Pancreas (tissue), 10 donors: ENCODE measurements around the gene SCN2A. TPM values are rescaled to one million over a fixed set of nuclear protein-coding genes. Genes with fewer than 3 reads are reported as not detected.

Source experiments
- ATAC-seq, 4 donors: fragments of 200-7000 bp; cut with Tn5 transposase; one replicate each; pipeline versions ENCODE4 v1.8.0 to v1.9.1; 2020; ENCODE audit warnings: mild to moderate bottlenecking in 4 of 4, moderate library complexity in 4 of 4
- DNase-seq, 6 donors: peaks; one replicate each; pipeline ENCODE4 v3.0.0-alpha.2; 2020
- FAIRE-seq: peaks from 2 replicates; lab custom pipeline; 2012; peaks lifted over from hg19 to GRCh38; lab: Jason Lieb, UNC
- H3K27ac ChIP-seq, 4 donors: fragments of 200-600 bp; sonication (generic); 1 replicate in 3 of 4; 2 replicates in 1 of 4; pipeline versions ENCODE4 v1.5.0 to v1.8.0; 2020
- H3K27me3 ChIP-seq, 4 donors: fragments of 200-600 bp; one replicate each; pipeline ENCODE4 v1.8.0; 2021
- H3K36me3 ChIP-seq, 3 donors: fragments of 200-600 bp; sonication (generic) in 1 of 3; one replicate each; pipeline versions ENCODE4 v1.5.0 to v1.8.0; 2020 to 2021
- H3K4me1 ChIP-seq, 3 donors: fragments of 200-600 bp; one replicate each; pipeline ENCODE4 v1.8.0; 2021
- H3K4me3 ChIP-seq, 4 donors: fragments of 200-600 bp; sonication (generic) in 2 of 4; one replicate each; pipeline versions ENCODE4 v1.5.0 to v1.8.0; 2020 to 2021
- H3K9me3 ChIP-seq, 4 donors: fragments of 200-600 bp; one replicate each; pipeline ENCODE4 v1.8.0; 2021
- CTCF ChIP-seq, 4 donors: fragments of 200-600 bp; sonication (generic) in 3 of 4; IDR thresholded peaks; one replicate each; pipeline versions ENCODE4 v1.5.0 to v1.8.0; 2021; ENCODE audit warnings: antibody characterized with exemption in 4 of 4
- WGBS, 2 donors: extraction: QIAGEN DNeasy Blood & Tissue Kit; methylation state at CpG; one replicate each; pipeline ENCODE4 v1.1.7; 2013; 5-methylcytosine and 5-hydroxymethylcytosine counted together
- intact Hi-C, 3 donors: fragments of 100-400 bp; cut with DNase I; formaldehyde crosslinking; loops; one replicate each; pipeline versions ENCODE4 v1.11.1 to v1.14.2; 2022
- polyA plus RNA-seq, 2 donors: library from polyadenylated mRNA; stranded (reverse); fragments of 200-250 nt; gene quantifications; one replicate each; pipeline ENCODE4 v1.2.3, GENCODE V29; 2013
- total RNA-seq, 6 donors: library from RNA; stranded (reverse); fragmentation: NEBNext Ultra II Directional in 4 of 6; extraction: Animal tissue kit (Norgen Biotek cat#: 25700) in 4 of 6; gene quantifications; one replicate each; pipeline versions ENCODE4 v1.2.1 to v1.2.4, GENCODE V29; 2021 to 2023
- donor health status: healthy with polysubstance abuse.
- donor health status: DM: no; HTN: no; CAD: no; lungs with moderate emphysema.
- donor health status: DM: no; HTN: no; CAD: no.
- donor health status: control.
- donor health status: control.
- donor health status: Bipolar disorder and iron deficiency.
- donor health status: DM: yes; HTN: yes; CAD: no.
- donor health status: DM: no; HTN: no; CAD: no.
- donor health status: DM: no; HTN: no; CAD: no.
- donor health status: DM: yes; HTN: yes; CAD: no.

SCN2A gene
- total and polyA plus RNA-seq, 8 donors, result 0.08 to 0.34 (median 0.19) TPM

GRCh38 chr2:165277860-165278656 lies 38.8 kb downstream of the SCN2A start:
- no peaks in the 10 kb centered on the region for H3K36me3 ChIP-seq
- DNase-seq (no peak), FAIRE-seq (no peak), ATAC-seq (no peak)
- no peak for TF ChIP-seq CTCF (IDR thresholded peaks at IDR 0.05)
- no peak overlapping the region for H3K27ac ChIP-seq
- 63 to 72% methylated on average over 5 of the region's 5 CpGs for WGBS, 2 donors
- intact Hi-C loops, result no loop called here
- no peaks in the 10 kb centered on the region for H3K27me3 ChIP-seq
- H3K9me3 ChIP-seq, result no peaks in the 10 kb centered on the region
- H3K4me3 ChIP-seq, result no peak overlapping the region
- H3K4me1 ChIP-seq, result no peaks in the 10 kb centered on the region

- ATAC-seq (no peak), FAIRE-seq (no peak)
- intact Hi-C loops, result no loop called here
Measured at GRCh38 chr2:165280356-165280755, 41.1 kb downstream of the SCN2A start.

GRCh38 chr2:165281387-165281786 lies 42.2 kb downstream of the SCN2A start:
- WGBS, 2 donors, result 67 to 71% methylated on average over 4 of the region's 4 CpGs
- intact Hi-C loops, result no loop called here
- Histone ChIP-seq H3K4me3 (no peak overlapping the region), H3K4me1 (no peaks in the 10 kb centered on the region), H3K9me3 (no peaks in the 10 kb centered on the region), H3K36me3 (no peaks in the 10 kb centered on the region), H3K27ac (no peak overlapping the region), H3K27me3 (no peaks in the 10 kb centered on the region)
- DNase-seq (no peak), ATAC-seq (no peak), FAIRE-seq (no peak)
- no peak for TF ChIP-seq CTCF (IDR thresholded peaks at IDR 0.05)

More at GRCh38 chr2:165280356-165280755, 41.1 kb downstream of the SCN2A start:
- no peak overlapping the region for H3K4me3 ChIP-seq
- H3K9me3 ChIP-seq, result no peaks in the 10 kb centered on the region
- H3K36me3 ChIP-seq, result no peaks in the 10 kb centered on the region
- H3K27ac ChIP-seq, result no peak overlapping the region
- 69 to 71% methylated on average over 4 of the region's 4 CpGs for WGBS, 2 donors
- no peak for DNase-seq
- no peak for TF ChIP-seq CTCF (IDR thresholded peaks at IDR 0.05)
- no peaks in the 10 kb centered on the region for H3K27me3 ChIP-seq
- no peaks in the 10 kb centered on the region for H3K4me1 ChIP-seq

- intact Hi-C loops, result no loop called here
Measured at GRCh38 chr2:165283342-165283741, 44.1 kb downstream of the SCN2A start.

More at GRCh38 chr2:165283342-165283741, 44.1 kb downstream of the SCN2A start:
- no peak for DNase-seq
- Histone ChIP-seq H3K9me3 (no peaks in the 10 kb centered on the region), H3K4me3 (no peak overlapping the region), H3K27me3 (no peaks in the 10 kb centered on the region), H3K36me3 (no peaks in the 10 kb centered on the region), H3K4me1 (no peaks in the 10 kb centered on the region), H3K27ac (no peak overlapping the region)
- no peak for ATAC-seq
- WGBS, 2 donors, result 80 to 88% methylated on average over 1 of the region's 1 CpG
- no peak for FAIRE-seq
- TF ChIP-seq CTCF (IDR thresholded peaks at IDR 0.05), result no peak
